Astrocyte (in vitro differentiated cells and primary cell): ENCODE data around the gene TMEM18. TPM values are rescaled to one million over a fixed set of nuclear protein-coding genes. Genes with fewer than 3 reads are reported as not detected.

Source experiments
- DNase-seq: peaks from one replicate; pipeline ENCODE4 v3.0.0-alpha.2; 2010; ENCODE audit warnings: low read depth
- FAIRE-seq: peaks from 2 replicates; lab custom pipeline; 2011; peaks lifted over from hg19 to GRCh38; lab: Jason Lieb, UNC
- H2AFZ ChIP-seq: 2 replicates; pipeline ENCODE4 v1.6.0; 2012; ENCODE audit warnings: low read depth, low read length, inconsistent platforms
- H3K27ac ChIP-seq: 2 replicates; pipeline ENCODE4 v1.5.1; 2011; ENCODE audit warnings: low read depth, low read length, inconsistent platforms
- H3K27me3 ChIP-seq: 2 replicates; pipeline ENCODE4 v1.6.0; 2011; ENCODE audit warnings: low read length, inconsistent platforms; ENCODE audit not compliant: insufficient read depth
- H3K36me3 ChIP-seq: 2 replicates; pipeline ENCODE4 v1.5.1; 2011; ENCODE audit warnings: low read length, inconsistent platforms; ENCODE audit not compliant: insufficient read depth
- H3K4me1 ChIP-seq: 2 replicates; pipeline ENCODE4 v1.5.1; 2011; ENCODE audit warnings: low read length, inconsistent platforms; ENCODE audit not compliant: insufficient read depth
- H3K4me2 ChIP-seq: 2 replicates; pipeline ENCODE4 v1.6.0; 2012; ENCODE audit warnings: low read length, inconsistent platforms
- H3K4me3 ChIP-seq: 2 replicates; pipeline ENCODE4 v1.5.1; 2011; ENCODE audit warnings: low read depth, mild to moderate bottlenecking, low read length, inconsistent platforms; ENCODE audit not compliant: insufficient read depth
- H3K79me2 ChIP-seq: 2 replicates; pipeline ENCODE4 v1.6.0; 2012; ENCODE audit warnings: mild to moderate bottlenecking, low read length, inconsistent platforms; ENCODE audit not compliant: insufficient read depth
- H3K9ac ChIP-seq: 2 replicates; pipeline ENCODE4 v1.6.0; 2012; ENCODE audit warnings: mild to moderate bottlenecking, low read length, inconsistent platforms
- H3K9me3 ChIP-seq: 2 replicates; pipeline ENCODE4 v1.5.1; 2012; ENCODE audit warnings: low read depth, mild to moderate bottlenecking, low read length, inconsistent platforms; ENCODE audit not compliant: insufficient read depth
- H4K20me1 ChIP-seq: 2 replicates; pipeline ENCODE4 v1.6.0; 2012; ENCODE audit warnings: low read length, inconsistent platforms; ENCODE audit not compliant: insufficient read depth
- H3K27ac Mint-ChIP-seq: one replicate; pipeline ENCODE4 v1.8.0; 2021; ENCODE audit warnings: mild to moderate bottlenecking, mixed read lengths; ENCODE audit not compliant: unreplicated experiment
- H3K27me3 Mint-ChIP-seq: one replicate; pipeline ENCODE4 v1.8.0; 2021; ENCODE audit warnings: low read depth, mixed read lengths; ENCODE audit not compliant: unreplicated experiment
- H3K36me3 Mint-ChIP-seq: one replicate; pipeline ENCODE4 v1.8.0; 2021; ENCODE audit warnings: low read depth, mixed read lengths; ENCODE audit not compliant: unreplicated experiment
- H3K4me1 Mint-ChIP-seq: one replicate; pipeline ENCODE4 v1.8.0; 2021; ENCODE audit warnings: low read depth, mixed read lengths; ENCODE audit not compliant: unreplicated experiment
- H3K4me3 Mint-ChIP-seq: one replicate; pipeline ENCODE4 v1.8.0; 2021; ENCODE audit warnings: mild to moderate bottlenecking, moderate library complexity, mixed read lengths; ENCODE audit not compliant: unreplicated experiment
- H3K9me3 Mint-ChIP-seq: one replicate; pipeline ENCODE4 v1.8.0; 2021; ENCODE audit warnings: mild to moderate bottlenecking, mixed read lengths; ENCODE audit not compliant: unreplicated experiment
- EZH2 ChIP-seq: IDR thresholded peaks from 2 replicates; pipeline ENCODE4 v1.6.1; 2012; ENCODE audit warnings: mild to moderate bottlenecking, low read length, inconsistent platforms; ENCODE audit not compliant: insufficient read depth
- total RNA-seq: library from RNA; stranded (reverse); gene quantifications from 2 replicates; pipeline ENCODE4 v1.2.1, GENCODE V29; 2021
- TF ChIP-seq, protein P1 (sequence below): IDR thresholded peaks from 2 replicates; pipeline ENCODE4 v1.5.1; 2011; ENCODE audit warnings: low read depth, mild to moderate bottlenecking, inconsistent platforms, low read length, moderate library complexity; ENCODE audit not compliant: insufficient read depth

Gene TMEM18
- total RNA-seq, 1 donor from 2014 or later = 16.8 TPM

GRCh38 chr2:648476-649424, 28.5 kb downstream of the TMEM18 start:
- Mint-ChIP-seq H3K36me3 (no peaks in the 10 kb centered on the region), H3K27ac (no peak overlapping the region), H3K9me3 (no peaks in the 10 kb centered on the region), H3K4me3 (no peak overlapping the region), H3K4me1 (no peaks in the 10 kb centered on the region), H3K27me3 (peaks cover 40% of the 10 kb centered on the region)
- H3K9ac ChIP-seq = no peak overlapping the region
- H4K20me1 ChIP-seq = no peaks in the 10 kb centered on the region
- DNase-seq = no peak
- no peak overlapping the region for H2AFZ ChIP-seq
- no peaks in the 10 kb centered on the region for H3K36me3 ChIP-seq
- peaks cover 3% of the 10 kb centered on the region for H3K9me3 ChIP-seq
- FAIRE-seq = no peak
- no peaks in the 10 kb centered on the region for H3K79me2 ChIP-seq
- no peak overlapping the region for H3K27ac ChIP-seq
- no peak overlapping the region for H3K4me2 ChIP-seq
- H3K4me3 ChIP-seq = no peak overlapping the region
- TF ChIP-seq, protein P1, sequence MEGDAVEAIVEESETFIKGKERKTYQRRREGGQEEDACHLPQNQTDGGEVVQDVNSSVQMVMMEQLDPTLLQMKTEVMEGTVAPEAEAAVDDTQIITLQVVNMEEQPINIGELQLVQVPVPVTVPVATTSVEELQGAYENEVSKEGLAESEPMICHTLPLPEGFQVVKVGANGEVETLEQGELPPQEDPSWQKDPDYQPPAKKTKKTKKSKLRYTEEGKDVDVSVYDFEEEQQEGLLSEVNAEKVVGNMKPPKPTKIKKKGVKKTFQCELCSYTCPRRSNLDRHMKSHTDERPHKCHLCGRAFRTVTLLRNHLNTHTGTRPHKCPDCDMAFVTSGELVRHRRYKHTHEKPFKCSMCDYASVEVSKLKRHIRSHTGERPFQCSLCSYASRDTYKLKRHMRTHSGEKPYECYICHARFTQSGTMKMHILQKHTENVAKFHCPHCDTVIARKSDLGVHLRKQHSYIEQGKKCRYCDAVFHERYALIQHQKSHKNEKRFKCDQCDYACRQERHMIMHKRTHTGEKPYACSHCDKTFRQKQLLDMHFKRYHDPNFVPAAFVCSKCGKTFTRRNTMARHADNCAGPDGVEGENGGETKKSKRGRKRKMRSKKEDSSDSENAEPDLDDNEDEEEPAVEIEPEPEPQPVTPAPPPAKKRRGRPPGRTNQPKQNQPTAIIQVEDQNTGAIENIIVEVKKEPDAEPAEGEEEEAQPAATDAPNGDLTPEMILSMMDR = no peak
- TF ChIP-seq EZH2 = no peak
- H3K27me3 ChIP-seq = no peaks in the 10 kb centered on the region
- H3K4me1 ChIP-seq = no peaks in the 10 kb centered on the region

- Mint-ChIP-seq H3K4me3 (no peak overlapping the region), H3K27me3 (peaks cover 42% of the 10 kb centered on the region), H3K36me3 (no peaks in the 10 kb centered on the region), H3K9me3 (no peaks in the 10 kb centered on the region), H3K4me1 (no peaks in the 10 kb centered on the region), H3K27ac (no peak overlapping the region)
- no peak overlapping the region for H3K4me2 ChIP-seq
- H4K20me1 ChIP-seq = no peaks in the 10 kb centered on the region
- H3K27me3 ChIP-seq = no peaks in the 10 kb centered on the region
- H3K79me2 ChIP-seq = no peaks in the 10 kb centered on the region
- no peaks in the 10 kb centered on the region for H3K4me1 ChIP-seq
- H3K4me3 ChIP-seq = no peak overlapping the region
- DNase-seq (no peak), FAIRE-seq (no peak)
- no peak overlapping the region for H3K27ac ChIP-seq
- no peak overlapping the region for H2AFZ ChIP-seq
- no peak overlapping the region for H3K9ac ChIP-seq
- TF ChIP-seq, protein P1 = no peak
- TF ChIP-seq EZH2 = no peak
- H3K36me3 ChIP-seq = no peaks in the 10 kb centered on the region
- H3K9me3 ChIP-seq = peaks cover 3% of the 10 kb centered on the region
Observed at GRCh38 chr2:647691-648231, 29.4 kb downstream of the TMEM18 start.
